GM18511 (cell line): ENCODE results near the gene WASF2.
"Not testable (repeated sequence)": the region's sequence is repeated elsewhere in the genome, so short reads cannot be mapped to it uniquely, and the experiment has no call there.

ENCODE experiments used
- ATAC-seq: cut with Tn5 transposase; IDR thresholded peaks from one replicate; pipeline ENCODE4 v1.9.1; 2021; ENCODE audit warnings: mild to moderate bottlenecking, moderate library complexity; ENCODE audit not compliant: unreplicated experiment

The WASF2 gene

GRCh38 chr1:27503033-27503432 is 13.1 kb upstream of the WASF2 start:
- ATAC-seq, result no peak

GRCh38 chr1:27501159-27501558 is 11.2 kb upstream of the WASF2 start:
- ATAC-seq, result not testable (repeated sequence)

GRCh38 chr1:27499142-27499541 is 9.2 kb upstream of the WASF2 start:
- no peak for ATAC-seq

GRCh38 chr1:27496604-27497155 is 6.7 kb upstream of the WASF2 start:
- no peak for ATAC-seq

GRCh38 chr1:27492796-27493195 is 2.8 kb upstream of the WASF2 start:
- no peak for ATAC-seq

GRCh38 chr1:27491748-27492700 is 2.1 kb upstream of the WASF2 start:
- no peak for ATAC-seq

GRCh38 chr1:27489501-27489972 is 430 bp downstream of the WASF2 start:
- ATAC-seq, result peak; percentile 5

GRCh38 chr1:27487966-27488884 is 1.7 kb downstream of the WASF2 start:
- ATAC-seq, result no peak

GRCh38 chr1:27485363-27485762 is 4.6 kb downstream of the WASF2 start:
- no peak for ATAC-seq

- ATAC-seq, result no peak
Measured at GRCh38 chr1:27483659-27484058, 6.3 kb downstream of the WASF2 start.

- no peak for ATAC-seq
Measured at GRCh38 chr1:27481994-27482620, 7.9 kb downstream of the WASF2 start.

GRCh38 chr1:27478098-27478497 is 11.9 kb downstream of the WASF2 start:
- ATAC-seq, result no peak

GRCh38 chr1:27476237-27476636 is 13.7 kb downstream of the WASF2 start:
- no peak for ATAC-seq

- ATAC-seq, result no peak
Measured at GRCh38 chr1:27475720-27476119, 14.2 kb downstream of the WASF2 start.

GRCh38 chr1:27473755-27474154 is 16.2 kb downstream of the WASF2 start:
- no peak for ATAC-seq

GRCh38 chr1:27472098-27472497 is 17.9 kb downstream of the WASF2 start:
- ATAC-seq, result not testable (repeated sequence)

- ATAC-seq, result no peak
Measured at GRCh38 chr1:27471477-27471876, 18.5 kb downstream of the WASF2 start.

GRCh38 chr1:27469334-27469733 is 20.6 kb downstream of the WASF2 start:
- ATAC-seq, result no peak

GRCh38 chr1:27468378-27468777 is 21.6 kb downstream of the WASF2 start:
- not testable (repeated sequence) for ATAC-seq

- no peak for ATAC-seq
Measured at GRCh38 chr1:27464926-27465647, 24.9 kb downstream of the WASF2 start.
